ENCODE data around the gene RHOF. TPM values are rescaled to one million over a fixed set of nuclear protein-coding genes. Genes with fewer than 3 reads are reported as not detected.

RHOF gene
- total RNA-seq, 2 donors from 2014 or later = 9.9 to 10.2 TPM

DNA sequence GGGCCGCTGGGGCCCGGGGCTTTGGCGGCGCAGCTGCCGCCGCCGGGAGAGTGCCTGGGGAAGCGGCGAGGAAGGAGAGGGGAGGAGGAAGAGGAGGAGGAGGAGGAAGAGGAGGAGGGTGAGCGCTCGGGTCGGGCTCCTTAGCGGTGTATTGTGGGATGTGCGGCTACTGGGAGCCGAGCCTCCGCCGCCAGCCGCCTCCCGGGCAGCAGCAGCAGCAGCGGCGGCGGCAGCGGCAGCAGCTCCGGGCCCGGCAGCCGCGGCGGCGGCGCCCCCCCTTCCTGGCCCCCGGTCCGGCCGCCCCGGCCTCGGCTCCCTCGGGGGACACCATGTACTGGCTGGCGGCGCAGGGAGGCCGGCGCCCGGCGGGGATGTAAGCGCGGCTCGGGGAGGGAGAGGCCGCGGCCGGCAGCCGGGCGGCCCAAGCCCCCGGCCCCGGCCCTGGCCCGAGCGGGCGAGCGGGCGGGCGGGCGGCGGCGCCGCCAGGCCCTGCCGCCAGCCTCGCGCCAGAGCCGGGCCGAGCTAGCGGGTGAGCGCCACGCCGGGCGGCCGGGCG is 10.5 kb upstream of the RHOF start, which contains the start of gene SETD1B:
Gene SETD1B (plus strand): TSS at position 149 of the 556 bp plus-strand sequence. CDS start 729 bp downstream, outside the sequence.
- Histone ChIP-seq H3K9me3 (no peaks in the 10 kb centered on the region), H3K36me3 (replicated peaks in 1 of 2; ENCODE audit: insufficient read depth in 1 of 2, low read depth in 2 of 2) (no peaks in the 10 kb centered on the region), H3K27me3 (no peaks in the 10 kb centered on the region), H3K27ac (peak within 1 kb of the TSS; percentile 96 to 100 (median 100)), H3K4me1 (peaks cover 44% of the 10 kb centered on the region), H3K4me3 (peak within 1 kb of the TSS; percentile 63 to 66)
- DNase-seq (peak; percentile 58 to 75 (median 72)), ATAC-seq (peak; percentile 15)
- WGBS, 2 donors = 1% methylated on average over 19 to 56 of the region's 74 CpGs
- peak in 2 of 7 experiments; percentile 6 to 8 for TF ChIP-seq CTCF (IDR thresholded peaks at IDR 0.05)
- TF ChIP-seq POLR2A (IDR thresholded peaks at IDR 0.05) = no peak
- intact Hi-C loops (cut with DNase I) = no loop called here

GRCh38 chr12:121802843-121803698 is 9.6 kb upstream of the RHOF start:
- Histone ChIP-seq H3K36me3 (replicated peaks in 1 of 2; ENCODE audit: insufficient read depth in 1 of 2, low read depth in 2 of 2) (no peaks in the 10 kb centered on the region), H3K4me1 (peaks cover 51% of the 10 kb centered on the region), H3K9me3 (no peaks in the 10 kb centered on the region), H3K27ac (peak overlapping the region; percentile 96 to 100 (median 100)), H3K27me3 (no peaks in the 10 kb centered on the region), H3K4me3 (peak overlapping the region; percentile 33 to 58)
- DNase-seq (peak; percentile 87 to 92 (median 88)), ATAC-seq (peak; percentile 51)
- WGBS, 2 donors = 0 to 1% methylated on average over 41 to 63 of the region's 65 CpGs
- TF ChIP-seq POLR2A (IDR thresholded peaks at IDR 0.05) (peak; percentile 89 to 98 (median 98)), CTCF (IDR thresholded peaks at IDR 0.05) (no peak)
- intact Hi-C loops (cut with DNase I) = no loop called here

- H3K27ac ChIP-seq = peak overlapping the region; percentile 96 to 100 (median 100)
- ATAC-seq = no peak
- H3K27me3 ChIP-seq = no peaks in the 10 kb centered on the region
- no peak for DNase-seq
- H3K9me3 ChIP-seq = no peaks in the 10 kb centered on the region
- TF ChIP-seq CTCF (IDR thresholded peaks at IDR 0.05) = no peak
- no peak for TF ChIP-seq POLR2A (IDR thresholded peaks at IDR 0.05)
- intact Hi-C loops (cut with DNase I) = no loop called here
- H3K4me3 ChIP-seq = peak overlapping the region in 1 of 2 donors; percentile 37
- H3K4me1 ChIP-seq = peaks cover 51% of the 10 kb centered on the region
- H3K36me3 ChIP-seq (replicated peaks in 1 of 2; ENCODE audit: insufficient read depth in 1 of 2, low read depth in 2 of 2) = no peaks in the 10 kb centered on the region
- WGBS, 2 donors = 0% methylated on average over 1 of the region's 1 CpG
Observed at GRCh38 chr12:121802485-121802842, 9.0 kb upstream of the RHOF start.

- TF ChIP-seq POLR2A (IDR thresholded peaks at IDR 0.05) = peak in 1 of 3 donors; percentile 22
- TF ChIP-seq CTCF (IDR thresholded peaks at IDR 0.05) = no peak
- Histone ChIP-seq H3K9me3 (no peaks in the 10 kb centered on the region), H3K27ac (peak overlapping the region; percentile 96 to 100 (median 100)), H3K36me3 (replicated peaks in 1 of 2; ENCODE audit: insufficient read depth in 1 of 2, low read depth in 2 of 2) (no peaks in the 10 kb centered on the region), H3K4me3 (peak overlapping the region; percentile 37 to 42), H3K27me3 (no peaks in the 10 kb centered on the region), H3K4me1 (peaks cover 51% of the 10 kb centered on the region)
- DNase-seq (peak in 1 of 4 donors; percentile 17), ATAC-seq (no peak)
- 2 to 4% methylated on average over 18 of the region's 18 CpGs for WGBS, 2 donors
- intact Hi-C loops (cut with DNase I) = no loop called here
Observed at GRCh38 chr12:121801595-121802484, 8.4 kb upstream of the RHOF start.

All from body of pancreas (tissue), 4 donors.